Hematopoietic multipotent progenitor cell treated with erythropoietin and hydrocortisone succinate and interleukin-3 and kit ligand, for 15 days (in vitro differentiated cells): ENCODE results near the gene ZNF83.

Experiments used
- DNase-seq: peaks from one replicate; pipeline ENCODE4 v3.0.0-alpha.2; 2015; ENCODE audit warnings: low spot score

The ZNF83 gene

GRCh38 chr19:52567921-52568320, 70.2 kb downstream of the ZNF83 start:
- DNase-seq = no peak

GRCh38 chr19:52566588-52566987, 71.6 kb downstream of the ZNF83 start:
- no peak for DNase-seq

- DNase-seq = no peak
Observed at GRCh38 chr19:52566121-52566520, 72.0 kb downstream of the ZNF83 start.
